ENCODE data around the gene ARHGAP18. TPM values are rescaled to one million over a fixed set of nuclear protein-coding genes. Genes with fewer than 3 reads are reported as not detected.

The ARHGAP18 gene
- total and polyA plus RNA-seq, 10 of the 15 experiments (the other 5 are each of a cell fraction or from before 2014, with no cell fraction given) = 18.2 to 52.2 (median 31.7) TPM

GRCh38 chr6:129732542-129732941 is 22.6 kb upstream of the ARHGAP18 start:
- BruUV-seq (replicated peaks) = no TSS peak
- POLR2A ChIA-PET = interaction anchor here (1.0 kb wide), 1 partner anchor 12 kb away, joined by 3 read pairs; no protein-coding TSS in a partner anchor
- RAD21 ChIA-PET (ENCODE audit: unreplicated experiment) = interaction anchor here (0.6 to 10.9 kb wide), 9 partner anchors 12 to 242 kb away, joined by 4 to 268 read pairs (median 9); partner anchors contain the start of gene ARHGAP18
- Histone ChIP-seq H3K27ac (ENCODE audit: control insufficient read depth, insufficient read depth) (no peak overlapping the region), H3K4me1 (ENCODE audit: control insufficient read depth, insufficient read depth, low read length) (no peaks in the 10 kb centered on the region), H3K27me3 (replicated peaks in 1 of 2; ENCODE audit: control insufficient read depth in 2 of 2, insufficient read depth in 2 of 2, low read length in 1 of 2) (no peaks in the 10 kb centered on the region), H3K79me2 (ENCODE audit: control insufficient read depth, insufficient read depth, low read length) (no peaks in the 10 kb centered on the region), H3K9me3 (replicated peaks; ENCODE audit: control insufficient read depth, insufficient read depth, low read length) (no peaks in the 10 kb centered on the region), H4K20me1 (ENCODE audit: control insufficient read depth, insufficient read depth) (no peaks in the 10 kb centered on the region), H2AFZ (ENCODE audit: control insufficient read depth, low read depth, low read length) (no peak overlapping the region), H3K9ac (ENCODE audit: control insufficient read depth, insufficient read depth, low read length) (no peak overlapping the region), H3K36me3 (ENCODE audit: control insufficient read depth in 2 of 2, insufficient read depth in 2 of 2, low read length in 1 of 2) (no peaks in the 10 kb centered on the region), H3K4me2 (ENCODE audit: control insufficient read depth, insufficient read depth) (no peak overlapping the region), H3K4me3 (no peak overlapping the region)
- SMC1A ChIA-PET (ENCODE audit: uncharacterized antibody, unreplicated experiment) = interaction anchor here (0.7 to 11.3 kb wide), 11 partner anchors 8 to 242 kb away, joined by 3 to 407 read pairs (median 19); partner anchors contain the start of gene ARHGAP18
- DNase-seq (ENCODE audit: low read depth, low spot score) (no peak), ATAC-seq (no peak), FAIRE-seq (no peak)
- CTCF ChIA-PET = interaction anchor here (0.6 to 11.3 kb wide), 17 partner anchors 9 to 575 kb away, joined by 3 to 411 read pairs (median 3); partner anchors contain the start of gene ARHGAP18
- intact Hi-C loops (cut with micrococcal nuclease; ENCODE audit: unreplicated experiment) (no loop called here), in situ Hi-C loops (cut with MboI) (no loop called here)
- WGBS (ENCODE audit: insufficient coverage, insufficient replicate concordance, low lambda C conversion rate, missing lambda C conversion rate) = 94% methylated on average over 4 of the region's 4 CpGs
- TF ChIP-seq EGR1 (IDR thresholded peaks at IDR 0.05; ENCODE audit: borderline replicate concordance in 1 of 2, low read depth in 2 of 2, low read length in 2 of 2) (no peak), SUZ12 (IDR thresholded peaks at IDR 0.05; ENCODE audit: unreplicated experiment) (no peak), CTCF (IDR thresholded peaks at IDR 0.05 in 2 of 3, conservative IDR thresholded peaks at IDR 0.05 in 1 of 3; ENCODE audit: control insufficient read depth in 2 of 3, extremely low read depth in 1 of 3, insufficient read depth in 1 of 3, low read depth in 3 of 3, low read length in 3 of 3) (no peak), RBBP5 (conservative IDR thresholded peaks at IDR 0.05) (no peak), NFXL1 (IDR thresholded peaks at IDR 0.05; ENCODE audit: borderline replicate concordance) (no peak), IKZF1 (conservative IDR thresholded peaks at IDR 0.05) (no peak), ZBTB33 (IDR thresholded peaks at IDR 0.05) (no peak), ZBTB4 (CRISPR knock-in tag; IDR thresholded peaks at IDR 0.05) (no peak), BRCA1 (IDR thresholded peaks at IDR 0.05; ENCODE audit: low read depth, low read length) (no peak), ZBTB40 (IDR thresholded peaks at IDR 0.05; ENCODE audit: borderline replicate concordance) (no peak), GABPA (IDR thresholded peaks at IDR 0.05; ENCODE audit: low read depth) (no peak), ZSCAN29 (IDR thresholded peaks at IDR 0.05) (no peak), CHD1 (IDR thresholded peaks at IDR 0.05; ENCODE audit: low read depth, low read length) (no peak)

All from GM12878 (cell line).